Renal cortex interstitium (tissue), 11 donors: ENCODE measurements around the gene LGALS4. TPM values are rescaled to one million over a fixed set of nuclear protein-coding genes. Genes with fewer than 3 reads are reported as not detected.
A peak's percentile ranks its signal among the peaks of the same experiment; 100 is the strongest.
"Not testable (repeated sequence)": the region's sequence is repeated elsewhere in the genome, so short reads cannot be mapped to it uniquely, and the experiment has no call there.

Experiments used
- DNase-seq, 11 donors: peaks; one replicate each; pipeline ENCODE4 v3.0.0-alpha.2; 2013; ENCODE audit warnings: low read depth in 9 of 11, low spot score in 4 of 11; ENCODE audit errors: extremely low read depth in 1 of 11
- polyA plus RNA-seq, 3 donors: library from polyadenylated mRNA; unstranded; fragments of 120-200 nt; gene quantifications; one replicate each; pipeline ENCODE4 v1.2.1, GENCODE V29; 2013; ENCODE audit not compliant: insufficient read length in 3 of 3

The LGALS4 gene
- polyA plus RNA-seq, 3 donors, result 1.4 to 2.9 (median 2.0) TPM

- DNase-seq, result no peak
Observed at GRCh38 chr19:38805180-38805579, 7.6 kb downstream of the LGALS4 start.

- no peak for DNase-seq
Observed at GRCh38 chr19:38803543-38803942, 9.2 kb downstream of the LGALS4 start.

- no peak for DNase-seq
Observed at GRCh38 chr19:38801359-38802095, 11.2 kb downstream of the LGALS4 start.

- no peak for DNase-seq
Observed at GRCh38 chr19:38800577-38801347, 12.0 kb downstream of the LGALS4 start.

- DNase-seq, result no peak
Observed at GRCh38 chr19:38799104-38799503, 13.6 kb downstream of the LGALS4 start.

- DNase-seq, result not testable (repeated sequence)
Observed at GRCh38 chr19:38797781-38798180, 15.0 kb downstream of the LGALS4 start.

- DNase-seq, result no peak
Observed at GRCh38 chr19:38796154-38796553, 16.6 kb downstream of the LGALS4 start.

- DNase-seq, result no peak
Observed at GRCh38 chr19:38795549-38795948, 17.2 kb downstream of the LGALS4 start.

- DNase-seq, result no peak
Observed at GRCh38 chr19:38793671-38794070, 19.1 kb downstream of the LGALS4 start.

GRCh38 chr19:38793177-38793576 is 19.6 kb downstream of the LGALS4 start:
- DNase-seq, result no peak

GRCh38 chr19:38792250-38793111 is 20.3 kb downstream of the LGALS4 start:
- peak in 3 of 11 donors; percentile 20 to 29 (median 22) for DNase-seq

- not testable (repeated sequence) for DNase-seq
Observed at GRCh38 chr19:38791451-38792064, 21.2 kb downstream of the LGALS4 start.

- DNase-seq, result not testable (repeated sequence)
Observed at GRCh38 chr19:38790507-38791403, 22.0 kb downstream of the LGALS4 start.

GRCh38 chr19:38788478-38789243 is 24.1 kb downstream of the LGALS4 start, which contains the start of gene LGALS7B:
LGALS7B (plus strand) TSS chr19:38789200; CDS start chr19:38789227, 27 bp downstream.
- DNase-seq, result no peak

GRCh38 chr19:38786572-38787265 is 26.0 kb downstream of the LGALS4 start:
- DNase-seq, result no peak

GRCh38 chr19:38786061-38786460 is 26.7 kb downstream of the LGALS4 start:
- DNase-seq, result not testable (repeated sequence)
